GM21529 (cell line): ENCODE results near the gene COL2A1.

Experiments
- ATAC-seq: cut with Tn5 transposase; IDR thresholded peaks from one replicate; pipeline ENCODE4 v1.9.1; 2021; ENCODE audit not compliant: unreplicated experiment

COL2A1 gene

DNA sequence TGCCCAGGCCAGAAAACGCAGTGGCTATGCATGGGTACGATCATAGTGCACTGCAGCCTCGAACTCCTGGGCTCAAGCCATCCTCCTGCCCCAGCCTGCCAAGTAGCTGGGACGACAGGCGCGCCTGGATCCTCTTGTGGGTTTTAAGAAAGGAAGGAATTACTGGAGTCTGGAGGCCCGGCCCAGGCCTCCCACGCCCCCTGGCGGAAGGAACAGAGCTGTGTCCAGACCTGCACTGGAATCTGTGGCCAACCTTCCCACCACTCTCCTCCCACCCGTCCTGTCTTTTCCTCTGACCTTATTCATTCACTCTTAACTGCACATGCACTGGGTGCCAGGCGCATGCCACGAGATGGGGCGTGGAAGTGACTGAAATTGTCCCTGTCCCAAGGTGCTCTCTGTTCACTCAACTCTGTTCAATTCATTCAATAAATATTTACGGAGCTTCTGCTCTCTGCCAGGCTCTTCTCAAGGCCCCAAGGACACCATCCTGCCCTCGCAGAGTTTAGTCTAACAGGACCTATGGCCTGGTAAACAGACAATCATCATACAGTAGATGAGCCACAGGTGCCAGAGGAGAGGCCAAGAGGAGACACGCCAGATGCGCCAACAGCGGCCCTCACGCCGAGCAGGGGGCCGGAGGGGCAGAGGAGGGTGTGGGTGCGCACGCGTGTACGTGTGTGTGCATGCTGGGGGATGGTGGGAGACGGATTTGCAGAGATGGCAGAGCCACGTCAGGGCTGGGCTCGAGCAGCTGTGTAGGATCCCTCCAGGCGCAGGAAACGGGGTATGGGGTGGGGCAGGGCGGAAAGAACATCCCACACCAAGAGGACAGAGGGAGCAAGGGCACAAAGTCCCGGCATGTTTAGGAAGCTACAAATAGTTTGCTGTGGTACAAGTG, 54.6 kb downstream of the COL2A1 start:
- ATAC-seq: no peak

DNA sequence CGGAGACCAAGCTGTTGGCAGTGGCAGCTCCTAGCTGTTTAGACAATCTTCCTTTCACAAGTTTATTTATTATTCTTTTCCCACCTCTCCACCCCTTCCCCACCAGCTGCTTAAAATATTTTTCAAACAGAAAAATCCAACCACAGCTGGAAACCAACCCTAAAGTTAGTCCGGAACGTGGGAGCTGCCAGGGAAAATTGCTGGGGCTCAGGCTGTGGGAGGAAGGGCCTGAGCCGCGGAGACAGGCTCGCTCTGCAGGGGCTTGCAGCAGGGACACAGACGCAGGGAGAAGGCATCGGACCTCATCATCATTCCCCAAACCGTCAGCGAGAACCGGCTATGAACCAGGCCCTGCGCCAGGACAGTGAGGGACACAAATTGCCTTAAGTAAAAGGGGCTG, 56.9 kb downstream of the COL2A1 start:
- no peak for ATAC-seq

DNA sequence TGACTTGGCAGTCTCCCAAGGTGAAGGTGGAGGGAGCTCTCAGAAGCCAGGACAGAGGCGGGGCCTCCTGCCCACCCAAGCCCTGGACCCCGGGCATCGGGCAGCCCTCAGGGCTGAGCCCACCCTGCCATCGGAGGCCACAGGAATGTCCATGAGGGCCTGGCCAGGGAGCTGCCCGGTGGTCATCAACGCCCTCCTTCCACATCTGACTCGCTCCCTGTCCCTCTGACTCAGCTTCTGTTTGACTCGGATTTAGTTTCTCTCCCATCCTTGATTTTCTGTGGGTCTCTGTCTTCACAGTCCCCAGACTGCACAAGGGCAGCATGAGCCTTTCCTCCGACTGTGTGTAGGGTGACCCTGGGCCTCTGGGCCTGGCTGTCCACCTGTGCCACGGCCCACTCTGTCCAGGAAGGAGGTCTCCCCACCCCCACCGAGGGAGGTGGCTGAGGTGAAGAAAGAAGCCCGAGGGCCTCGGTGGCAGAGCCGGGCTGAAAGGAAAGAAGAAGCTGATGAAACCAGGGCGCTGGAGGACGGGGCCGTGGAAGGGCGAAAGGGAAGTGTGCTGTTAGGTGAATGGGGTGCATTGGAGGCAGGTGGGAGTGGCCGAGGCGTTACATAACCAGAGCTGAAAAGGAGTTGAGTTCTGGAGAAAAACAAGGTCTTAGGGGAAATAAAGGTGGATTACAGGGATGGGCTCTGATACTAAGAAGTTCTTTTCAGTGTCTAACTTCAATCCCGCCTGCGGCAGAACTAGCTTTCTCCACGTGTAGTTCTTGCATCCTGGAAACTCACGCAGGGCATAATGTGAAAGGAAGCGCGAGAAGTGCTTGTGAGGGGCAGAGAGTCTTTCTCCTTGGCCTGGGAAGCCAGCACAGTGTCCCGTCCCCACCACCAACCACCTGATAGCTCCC, 57.6 kb downstream of the COL2A1 start:
- no peak for ATAC-seq

DNA sequence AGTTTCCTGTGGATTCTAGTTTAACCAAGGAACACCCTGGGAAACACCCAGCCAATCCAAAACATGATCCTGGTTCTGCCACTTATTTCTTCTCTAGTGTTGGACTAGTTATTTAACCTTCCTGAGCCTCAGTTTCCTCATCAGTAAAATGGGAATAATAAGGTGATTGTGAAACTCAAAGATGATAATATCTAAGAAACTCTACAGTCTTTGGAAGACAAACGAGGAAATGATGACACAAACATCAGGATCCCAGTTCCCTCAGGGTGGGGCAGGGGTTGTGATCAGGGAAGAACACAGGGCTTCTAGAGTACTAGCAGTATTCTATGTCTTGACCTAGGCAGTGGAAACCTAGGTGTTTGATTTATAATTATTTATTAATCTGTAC, 58.9 kb downstream of the COL2A1 start:
- ATAC-seq: no peak

DNA sequence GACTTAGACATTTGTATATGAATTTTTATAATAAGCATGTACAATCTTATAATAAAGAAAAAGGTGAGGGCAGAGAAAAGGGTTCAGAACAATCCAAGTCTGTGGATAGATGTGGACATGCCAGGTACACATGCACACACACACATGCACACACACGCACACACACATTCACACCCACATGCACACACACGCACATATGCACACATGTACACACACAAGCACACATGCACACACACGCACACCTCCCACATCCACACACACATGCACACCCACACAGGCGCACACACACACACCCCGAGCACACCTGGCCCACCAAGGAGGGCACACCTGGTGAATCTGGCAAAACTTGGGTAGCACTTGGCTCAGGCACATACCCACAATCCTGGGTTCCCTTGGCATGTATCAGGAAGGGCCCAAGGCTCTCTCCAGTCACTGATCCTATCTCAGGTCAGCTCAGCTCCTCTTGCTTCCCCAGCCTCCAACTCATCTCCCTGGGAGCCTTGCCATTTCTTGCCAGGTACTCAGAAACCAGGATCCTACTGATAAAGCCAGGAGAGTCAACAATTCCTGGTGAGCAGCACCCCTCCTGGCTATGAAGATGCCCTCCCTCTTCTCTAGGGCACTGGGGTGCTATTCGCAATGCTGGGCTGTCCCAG, 59.5 kb downstream of the COL2A1 start:
- ATAC-seq: no peak

DNA sequence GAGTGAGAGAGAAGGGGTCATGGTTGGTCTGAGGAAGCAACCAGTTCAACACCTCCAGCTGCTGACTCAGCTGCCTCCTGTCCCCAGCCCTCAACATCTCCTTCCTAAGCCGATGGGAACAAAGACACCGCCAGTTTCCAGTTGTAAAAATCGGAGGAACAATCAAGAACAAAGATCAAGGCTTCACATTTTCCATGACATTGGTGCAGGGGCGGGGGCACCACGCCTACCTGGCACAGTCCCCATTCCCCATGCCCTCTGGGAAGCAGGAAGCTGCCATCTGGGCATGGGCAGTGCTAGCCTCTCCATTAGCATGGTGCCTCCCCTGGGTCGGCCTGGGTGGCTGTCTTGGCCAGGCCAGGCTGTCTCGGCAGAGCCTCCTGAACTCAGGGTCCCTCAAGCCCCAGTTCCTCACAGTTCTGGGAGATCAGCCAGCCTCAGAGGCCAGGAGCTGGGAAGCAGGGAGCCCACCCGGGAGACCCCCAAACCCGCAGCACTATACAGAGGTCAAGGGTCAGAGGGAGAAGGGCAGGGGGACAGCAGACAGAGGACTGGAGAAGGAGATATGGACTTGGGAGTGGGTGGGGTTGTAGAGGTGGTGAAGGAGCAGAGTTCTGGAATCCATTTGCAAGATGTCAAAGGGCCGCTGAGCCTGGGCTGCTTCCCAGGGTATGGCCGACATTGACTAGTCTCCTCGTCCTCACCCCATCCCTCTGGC, 60.5 kb downstream of the COL2A1 start:
- no peak for ATAC-seq

DNA sequence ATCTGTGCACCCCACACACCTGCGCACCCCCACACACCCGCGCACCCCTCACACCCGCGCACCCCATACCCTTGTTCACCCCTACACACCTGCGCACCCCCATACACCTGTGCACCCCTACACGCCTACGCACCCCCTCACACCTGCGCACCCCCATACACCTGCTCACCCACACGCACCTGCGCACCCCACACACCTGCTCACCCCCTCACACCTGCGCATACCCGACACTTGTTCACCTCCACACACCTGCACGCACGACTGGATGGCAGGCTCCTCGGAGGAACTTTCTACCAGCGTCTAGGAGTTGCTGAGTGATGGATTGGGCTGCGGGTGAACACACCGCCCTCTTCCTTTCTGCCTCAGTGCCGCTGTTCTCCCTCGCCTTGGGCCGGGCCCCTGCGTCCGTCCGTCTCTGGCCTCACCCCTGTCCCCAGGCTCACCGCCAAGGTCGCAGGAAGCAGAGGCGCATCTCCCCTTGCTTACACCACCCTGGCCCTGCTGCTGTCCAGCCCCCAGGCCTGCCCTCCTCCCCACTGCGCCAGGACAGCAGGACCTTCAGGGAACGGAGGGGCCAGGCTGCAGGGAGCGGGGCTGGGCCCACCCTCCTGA, 61.6 kb downstream of the COL2A1 start:
- no peak for ATAC-seq

DNA sequence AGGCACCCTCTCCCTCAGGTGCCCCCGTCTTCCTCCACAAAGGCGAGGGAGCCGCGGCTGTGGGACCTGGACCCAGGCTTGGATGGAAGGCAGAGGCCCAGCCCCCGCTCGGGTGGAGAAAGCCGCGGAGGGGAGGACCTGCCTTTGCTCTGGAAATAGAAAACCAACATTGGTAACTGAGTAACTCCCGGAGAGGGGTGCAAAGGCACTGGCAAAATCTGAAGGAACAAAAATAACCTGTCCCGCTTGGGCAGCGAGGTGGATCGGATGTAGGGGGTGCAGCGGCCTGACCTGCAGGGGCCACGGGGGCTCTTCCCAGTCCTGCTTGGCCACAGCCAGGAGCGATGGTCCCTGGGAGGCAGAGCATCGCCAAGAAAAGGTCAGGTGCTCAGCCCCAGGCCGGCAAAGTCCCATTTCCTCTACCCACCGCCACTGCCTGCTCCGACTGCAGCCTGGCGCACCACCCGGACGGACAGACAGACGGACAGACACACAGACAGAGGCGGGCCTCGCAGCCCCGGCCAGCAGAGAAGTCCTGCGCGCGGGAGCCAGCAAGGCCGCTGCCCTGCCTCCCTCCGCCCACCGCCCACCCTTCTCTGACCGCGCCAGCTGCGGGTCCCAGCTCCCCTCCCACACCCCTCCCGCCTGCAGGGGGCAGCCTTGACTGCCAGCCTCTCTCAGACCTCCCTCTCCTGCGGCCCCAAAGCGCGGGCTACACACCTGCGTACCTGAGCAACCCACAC, 62.2 kb downstream of the COL2A1 start:
- ATAC-seq: no peak

DNA sequence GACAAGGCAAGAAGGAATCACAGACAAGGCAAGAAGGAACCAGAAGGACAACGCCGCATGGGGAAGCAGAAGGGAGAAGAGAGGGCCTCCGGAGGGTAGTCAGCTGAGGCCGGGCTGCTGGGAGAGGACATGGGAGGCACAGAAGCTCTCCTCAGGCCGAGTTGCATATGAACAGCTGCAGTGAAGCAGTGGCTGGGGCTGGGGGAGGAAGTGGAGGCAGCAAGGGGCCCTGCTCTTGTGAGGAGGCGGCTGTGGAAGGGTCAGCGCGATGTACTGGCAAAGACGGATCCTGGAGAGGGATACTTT, 62.8 kb downstream of the COL2A1 start:
- no peak for ATAC-seq

DNA sequence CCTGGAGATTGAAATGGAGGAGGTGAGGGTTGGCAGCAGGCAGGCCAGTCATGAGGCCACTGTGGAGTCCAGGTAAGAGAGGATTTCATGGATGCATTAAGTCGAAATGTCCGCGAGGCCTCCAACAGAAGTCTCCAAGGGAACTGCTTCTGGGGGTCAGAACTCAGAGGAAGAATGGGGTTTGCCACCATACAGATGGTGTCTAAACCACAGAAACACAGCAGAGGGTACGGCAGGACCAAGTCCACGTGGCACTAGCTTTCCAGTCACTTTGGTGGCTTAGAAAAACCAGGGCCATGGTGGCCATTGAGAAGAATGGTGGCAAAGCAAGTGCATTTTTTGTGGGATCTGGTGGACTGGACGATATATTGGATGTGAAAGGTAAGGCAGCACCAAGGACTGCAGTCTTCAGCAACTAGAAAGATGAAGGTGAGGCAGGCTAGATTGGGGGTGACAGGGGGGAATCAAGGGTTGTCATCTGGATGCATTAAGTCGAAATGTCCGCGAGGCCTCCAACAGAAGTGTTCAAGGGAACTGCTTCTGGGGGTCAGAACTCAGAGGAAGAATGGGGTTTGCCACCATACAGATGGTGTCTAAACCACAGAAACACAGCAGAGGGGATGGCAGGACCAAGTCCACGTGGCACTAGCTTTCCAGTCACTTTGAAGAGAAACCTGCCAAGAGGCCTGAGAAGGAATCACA, 63.4 kb downstream of the COL2A1 start:
- ATAC-seq: no peak

DNA sequence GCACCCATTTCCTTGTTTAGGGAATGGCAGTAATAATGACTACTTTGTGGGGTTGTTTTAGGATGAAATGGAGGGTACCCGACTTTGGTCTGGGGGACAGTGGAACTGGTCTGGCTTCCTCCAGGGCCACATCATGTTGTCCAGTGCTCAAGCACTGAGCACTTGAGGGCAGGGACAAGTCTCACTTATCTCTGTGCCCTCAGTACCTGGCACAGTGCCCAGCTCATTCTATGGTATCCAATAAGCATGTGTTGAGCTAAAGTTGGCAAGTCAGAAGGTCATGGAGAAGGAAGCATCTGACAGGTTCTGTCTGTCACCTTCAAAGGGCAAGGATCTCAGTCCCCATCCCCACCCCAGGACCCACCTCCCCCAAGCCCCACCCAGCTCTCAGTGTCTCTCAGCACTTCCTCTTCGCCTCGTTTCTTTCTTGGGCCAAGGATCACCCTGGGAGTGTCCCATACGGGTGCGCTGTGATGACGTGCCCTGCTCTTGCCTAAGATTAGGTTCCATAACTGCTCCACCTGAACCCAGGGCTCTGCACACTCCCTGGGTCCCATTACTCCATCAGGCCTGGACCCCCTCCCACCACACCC, 65.2 kb downstream of the COL2A1 start:
- ATAC-seq: no peak

DNA sequence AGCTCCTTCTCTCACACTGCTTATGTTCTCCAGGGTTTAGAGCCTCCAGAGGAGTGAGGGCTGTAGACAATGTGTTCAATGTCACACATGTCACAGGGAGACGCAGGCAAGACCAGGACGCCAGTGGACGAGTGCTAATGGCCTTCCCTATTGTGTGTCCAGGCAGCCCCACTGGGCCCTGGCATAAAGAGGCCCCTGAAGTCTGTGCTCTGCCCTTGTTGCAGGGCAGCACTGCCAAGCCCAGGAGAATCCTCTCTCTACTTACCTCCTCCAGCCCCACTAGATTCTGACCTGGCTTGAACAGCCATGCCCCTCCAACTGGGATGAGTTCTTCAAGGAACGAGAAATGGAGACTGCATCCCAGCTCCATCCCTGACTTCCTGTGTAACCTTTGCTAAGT, 65.7 kb downstream of the COL2A1 start:
- no peak for ATAC-seq

DNA sequence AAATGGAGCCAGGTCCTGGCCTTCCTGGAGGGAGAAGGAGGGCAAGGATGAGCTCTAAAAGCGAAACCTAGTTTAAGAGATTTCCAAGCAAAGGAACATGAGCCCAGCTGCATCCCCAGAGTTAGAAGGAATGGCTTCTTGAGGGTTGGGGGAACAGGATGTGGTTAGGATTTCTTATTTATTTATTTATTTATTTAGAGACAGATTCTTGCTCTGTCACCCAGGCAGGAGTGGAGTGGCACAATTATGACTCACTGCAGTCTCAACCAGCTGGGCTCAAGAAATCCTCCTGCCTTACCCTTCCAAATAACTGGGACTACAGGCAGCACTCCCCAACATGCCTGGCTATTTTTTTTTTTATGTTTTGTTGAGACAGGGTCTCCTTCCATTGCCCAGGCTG, 66.2 kb downstream of the COL2A1 start:
- no peak for ATAC-seq

DNA sequence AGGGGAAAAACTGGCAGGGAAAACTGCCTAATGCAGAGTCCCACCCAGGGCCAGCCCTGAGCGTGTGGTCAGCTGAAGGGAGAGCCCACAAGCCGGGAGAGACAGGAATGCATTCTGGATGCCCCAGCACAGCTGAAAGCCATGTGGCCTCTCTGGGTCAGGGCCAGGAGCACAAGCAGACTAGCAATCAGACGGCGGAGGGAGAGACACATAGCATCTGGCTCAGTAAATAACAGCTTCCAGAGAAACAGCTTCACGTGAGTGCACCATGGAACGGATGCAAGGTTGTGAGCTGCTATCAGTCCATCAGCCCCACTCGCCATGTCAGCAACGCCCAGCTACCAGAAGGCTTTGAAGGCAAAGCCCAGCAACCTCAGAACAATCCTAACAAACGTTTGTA, 69.1 kb downstream of the COL2A1 start:
- ATAC-seq: no peak

DNA sequence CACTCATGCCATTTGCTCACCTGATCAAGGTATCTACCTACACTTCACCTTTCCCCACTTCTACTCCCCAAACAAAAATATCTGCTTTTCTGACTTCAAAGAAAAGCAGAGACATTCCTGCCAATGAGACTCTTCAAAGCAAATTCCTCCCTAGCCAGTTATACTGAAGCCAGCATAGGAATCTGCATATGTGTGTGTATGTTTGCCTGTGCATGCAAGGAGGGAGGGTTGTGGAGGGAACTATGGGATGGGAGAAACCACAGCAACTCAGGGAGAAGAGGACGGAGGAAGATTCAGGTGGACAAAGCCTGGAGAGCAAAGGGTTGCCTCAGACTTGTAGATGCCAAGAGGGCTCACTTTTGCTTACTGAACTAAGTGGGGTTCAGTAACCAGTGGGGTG, 73.1 kb downstream of the COL2A1 start:
- no peak for ATAC-seq

DNA sequence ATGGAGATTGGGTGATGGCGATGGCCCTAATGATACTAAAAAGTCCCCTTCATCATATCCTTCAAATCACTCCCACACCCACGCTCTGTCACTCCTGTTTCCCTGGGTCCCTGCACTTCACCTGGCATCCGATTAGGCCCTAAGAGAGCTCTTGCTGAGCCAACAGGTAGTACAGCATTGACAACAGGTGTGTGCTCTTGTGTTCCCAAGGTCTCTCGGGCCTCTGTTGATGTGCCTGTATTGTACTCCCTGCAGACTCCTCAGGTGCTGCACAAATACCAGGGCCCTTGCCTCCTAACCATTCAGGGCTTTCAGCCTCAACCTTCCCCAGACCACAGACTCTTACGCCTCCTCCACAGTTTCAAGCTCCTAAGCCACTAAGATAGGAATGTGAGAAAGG, 73.6 kb downstream of the COL2A1 start:
- ATAC-seq: no peak

DNA sequence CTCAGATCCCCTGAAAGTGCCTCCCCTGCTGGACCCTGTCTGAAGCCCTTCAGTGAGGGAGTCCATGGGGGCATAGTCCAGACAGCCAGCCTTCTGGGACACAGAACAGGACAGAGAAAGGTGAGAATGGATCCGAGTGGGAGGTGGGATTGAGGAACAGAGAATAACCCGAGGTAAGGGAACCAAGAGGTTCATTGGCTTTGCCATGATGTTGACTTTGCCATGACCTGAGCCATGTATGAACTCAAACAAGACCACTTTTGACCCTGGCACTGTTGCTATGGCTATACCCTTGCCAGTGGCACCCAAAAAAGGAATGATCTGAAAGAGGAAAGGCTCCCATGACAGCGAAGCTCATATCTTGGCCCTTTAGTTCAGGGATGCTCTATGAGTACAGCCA, 76.9 kb downstream of the COL2A1 start:
- ATAC-seq: no peak
